Medulla oblongata (tissue), 1 donor: ENCODE results near the gene NTRK3.
"Not testable (repeated sequence)": the region's sequence is repeated elsewhere in the genome, so short reads cannot be mapped to it uniquely, and the experiment has no call there.

Source experiments
- DNase-seq: peaks from one replicate; pipeline ENCODE4 v3.0.0-alpha.2; 2015; ENCODE audit errors: extremely low spot score

Gene NTRK3

GRCh38 chr15:87887177-87887576, 369.4 kb downstream of the NTRK3 start:
- DNase-seq, result no peak

- DNase-seq, result no peak
Measured at GRCh38 chr15:87881026-87881425, 375.5 kb downstream of the NTRK3 start.

DNA sequence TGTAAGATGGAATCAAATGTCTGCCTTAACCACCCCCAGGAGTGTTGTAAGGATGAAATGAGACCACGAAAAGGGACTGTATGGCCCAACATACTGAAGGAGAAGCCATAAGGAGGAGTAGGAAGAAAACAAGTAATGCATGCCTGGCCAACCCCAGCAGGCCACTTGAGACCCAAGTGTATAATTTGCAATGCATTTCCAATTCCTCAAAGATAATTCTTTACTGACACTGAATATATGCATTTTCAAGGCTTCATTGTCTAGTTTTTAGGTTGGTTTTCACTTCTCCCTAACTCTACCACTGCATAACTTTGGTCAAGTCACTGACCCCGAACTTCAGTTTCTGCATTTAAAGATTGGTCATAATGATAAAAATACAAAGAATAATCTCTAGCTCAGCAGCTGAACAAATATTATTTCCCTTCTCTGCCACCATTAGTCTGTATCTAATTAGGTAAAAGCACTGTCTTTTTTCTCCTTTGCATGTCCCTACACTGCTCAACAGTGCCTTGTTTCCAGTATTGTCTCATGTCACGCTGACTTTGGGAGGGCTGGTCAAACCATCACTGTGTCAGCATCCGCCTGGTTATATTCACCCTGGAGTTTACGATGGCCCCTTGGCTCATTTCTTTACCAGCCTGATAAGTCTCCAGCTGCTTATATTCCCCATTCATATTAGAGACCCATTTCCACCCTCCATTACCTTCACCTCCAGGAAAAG, 378.6 kb downstream of the NTRK3 start:
- DNase-seq, result no peak

DNA sequence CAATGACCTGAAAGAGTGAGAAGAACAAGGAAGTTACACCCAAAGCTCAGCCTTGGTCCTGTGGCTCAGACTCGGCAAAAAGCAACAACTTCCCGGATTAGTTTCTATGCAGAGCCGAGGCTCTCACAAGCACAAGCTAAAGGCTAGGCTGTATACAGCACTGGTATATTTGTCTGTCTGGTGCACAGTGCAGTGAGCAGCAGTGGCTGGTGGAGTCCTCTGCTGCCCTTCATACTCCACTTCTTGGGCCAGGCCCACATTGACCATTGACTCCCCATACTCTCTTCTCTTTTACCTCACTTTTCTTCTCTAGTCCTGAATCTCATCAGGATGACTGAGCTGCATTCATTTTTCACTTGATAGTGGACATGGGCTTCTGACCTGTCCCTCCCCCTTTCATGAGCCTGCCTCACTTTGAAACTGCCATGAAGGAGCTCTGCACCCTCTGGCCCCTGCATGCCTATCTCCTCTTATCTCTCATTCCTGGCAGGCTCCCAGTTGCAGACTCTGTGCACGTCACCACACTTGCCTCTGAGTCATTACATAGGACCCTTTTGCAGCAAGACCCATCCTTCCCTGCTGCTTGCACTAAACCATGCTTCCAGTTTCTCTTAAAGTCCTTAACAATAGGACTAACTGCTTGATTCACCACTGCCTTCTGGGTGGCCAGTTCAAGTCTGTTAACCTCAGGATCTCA, 379.3 kb downstream of the NTRK3 start:
- no peak for DNase-seq

GRCh38 chr15:87874896-87875711, 381.4 kb downstream of the NTRK3 start:
- peak; percentile 77 for DNase-seq

DNA sequence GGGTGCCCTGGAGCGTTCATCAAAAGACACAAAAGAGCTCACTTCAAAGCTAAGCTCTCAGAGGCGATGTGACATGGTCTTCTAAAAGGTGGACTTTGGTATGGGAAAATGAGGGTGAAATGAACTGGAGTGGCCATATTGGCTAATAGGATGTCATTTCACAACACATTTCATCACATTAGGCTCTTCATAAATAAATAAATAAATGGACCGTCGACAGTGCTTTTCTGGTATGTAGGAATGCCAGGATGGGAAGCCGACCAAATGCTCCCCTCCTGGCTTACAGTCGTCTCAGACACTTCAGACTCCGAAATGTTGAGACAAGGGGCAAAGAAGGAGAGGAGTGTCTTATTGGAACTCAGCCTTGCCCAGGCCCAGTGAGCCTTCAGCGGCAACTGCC, 383.0 kb downstream of the NTRK3 start:
- no peak for DNase-seq

DNA sequence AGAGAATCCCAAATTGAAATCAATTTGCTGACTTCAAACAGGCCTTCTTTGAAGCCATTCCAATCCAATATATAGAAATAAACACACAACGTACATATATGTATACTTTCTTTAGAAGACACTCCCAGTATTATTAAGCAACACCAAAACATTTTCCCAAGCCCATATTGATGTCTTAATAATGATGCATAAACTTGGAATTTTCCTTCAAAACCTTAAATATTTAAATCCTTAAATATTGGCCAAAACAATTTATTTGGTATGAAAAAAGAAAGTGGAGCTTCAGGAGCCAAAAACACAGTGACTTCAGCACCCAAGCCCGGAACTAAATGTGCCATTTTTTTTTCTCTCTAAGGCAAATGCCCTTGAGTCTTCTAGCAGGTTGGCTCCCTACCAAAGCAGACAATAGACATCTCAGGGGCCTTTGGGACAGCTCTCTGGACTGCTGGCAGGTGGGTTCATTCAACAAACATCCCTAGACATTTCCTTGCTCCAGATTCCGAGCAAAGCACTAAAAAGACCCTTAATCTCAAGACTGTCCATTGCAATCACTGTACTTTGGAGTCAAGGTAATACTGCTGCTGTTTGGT, 384.7 kb downstream of the NTRK3 start:
- DNase-seq, result peak; percentile 62

DNA sequence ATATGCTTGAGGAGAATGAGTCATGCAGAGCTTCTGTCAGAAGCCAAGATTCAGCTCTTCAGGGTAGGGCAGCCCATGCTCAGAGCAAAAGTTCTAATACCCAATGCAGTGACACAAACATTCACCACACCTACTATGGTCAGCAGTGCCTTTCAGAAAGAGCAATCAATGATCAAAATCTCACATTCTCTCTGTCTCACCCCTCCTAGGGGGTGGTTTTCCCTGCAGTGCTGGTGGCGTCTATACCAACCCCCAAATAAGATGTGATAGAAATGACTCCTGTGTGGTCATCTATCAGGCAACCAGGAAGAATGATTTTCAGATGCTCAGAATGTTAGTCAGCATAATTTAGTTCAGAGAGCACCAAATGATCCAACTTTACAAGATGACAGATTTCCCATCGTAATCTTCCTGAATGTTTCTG, 385.3 kb downstream of the NTRK3 start:
- DNase-seq, result no peak

- DNase-seq, result no peak
Measured at GRCh38 chr15:87866961-87867360, 389.6 kb downstream of the NTRK3 start.

DNA sequence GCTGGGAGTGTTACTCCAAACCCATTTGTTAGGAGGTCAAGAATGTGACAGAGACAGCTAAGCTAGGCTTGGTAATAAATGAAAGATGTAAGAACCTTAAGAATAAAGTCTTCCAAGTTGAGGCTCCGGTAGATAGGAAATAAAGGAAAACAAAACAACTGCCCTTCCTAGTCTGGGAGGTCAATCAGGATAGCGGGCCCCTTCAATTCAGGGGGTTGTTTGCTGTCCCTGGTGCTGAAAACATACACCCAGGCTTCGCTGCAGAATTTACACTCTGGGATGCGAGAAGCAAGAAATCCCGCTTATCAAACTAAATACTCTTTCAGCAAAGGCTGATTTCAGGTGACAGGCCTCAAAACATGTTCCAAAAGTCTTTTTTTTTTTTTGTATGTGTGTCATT, 393.4 kb downstream of the NTRK3 start:
- DNase-seq, result no peak

DNA sequence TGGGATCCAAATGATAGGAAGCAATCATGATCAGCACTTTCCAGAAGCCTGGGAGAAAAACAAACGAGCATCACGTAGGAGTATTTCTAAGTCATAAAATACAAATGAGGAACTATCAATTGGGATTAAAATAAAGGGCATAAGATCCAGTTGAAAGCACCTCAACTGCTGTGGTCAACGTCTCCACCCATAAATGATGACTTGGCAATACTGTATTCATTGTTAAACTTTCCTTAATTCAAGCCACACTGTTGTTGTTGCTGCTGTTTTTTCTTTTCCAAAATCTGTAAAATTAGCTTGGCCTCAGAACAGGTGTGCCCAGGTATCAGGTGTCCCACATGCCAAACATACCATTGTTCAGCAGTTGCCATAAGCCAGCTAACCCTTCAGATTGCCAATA, 395.8 kb downstream of the NTRK3 start:
- DNase-seq, result no peak

DNA sequence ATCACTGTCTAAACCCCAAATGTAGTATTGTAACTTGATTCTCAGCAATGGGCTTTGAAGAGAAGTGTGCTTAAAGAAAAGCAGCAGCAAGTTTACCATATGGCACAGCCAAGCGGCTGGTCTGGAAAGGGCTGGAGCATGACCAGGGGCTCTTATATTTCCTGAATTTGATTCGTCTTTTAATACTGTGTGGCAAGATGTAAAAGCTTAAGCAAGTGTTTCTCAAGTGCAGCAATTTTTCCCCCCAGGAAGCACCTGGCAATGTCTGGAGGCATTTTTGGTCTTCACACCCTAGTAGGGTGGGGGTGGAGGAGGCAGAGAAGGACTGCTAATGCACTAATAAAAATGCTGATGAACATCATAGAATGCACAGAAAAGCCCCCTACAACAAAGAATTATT, 397.9 kb downstream of the NTRK3 start:
- DNase-seq, result no peak

DNA sequence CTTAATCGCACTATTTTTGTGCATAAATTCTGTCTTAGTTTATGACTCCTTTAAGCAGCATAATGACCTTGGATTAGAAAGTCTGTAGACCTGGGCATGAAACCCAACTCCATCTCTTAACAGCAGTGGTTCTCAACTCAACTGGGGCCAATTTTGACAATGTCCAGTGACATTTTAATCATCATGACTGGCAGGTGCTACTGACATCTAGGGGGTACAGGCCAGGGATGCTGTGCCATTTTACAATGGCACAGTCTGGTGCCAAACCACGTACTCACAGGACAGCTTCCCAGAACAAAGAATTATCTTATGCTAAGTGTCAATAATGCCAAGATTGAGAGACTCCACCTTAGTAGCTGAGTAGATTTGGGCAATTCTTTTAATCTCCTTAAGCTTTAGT, 405.0 kb downstream of the NTRK3 start:
- no peak for DNase-seq

GRCh38 chr15:87850916-87851315, 405.6 kb downstream of the NTRK3 start:
- DNase-seq, result no peak

GRCh38 chr15:87849181-87849580, 407.4 kb downstream of the NTRK3 start:
- DNase-seq, result no peak

DNA sequence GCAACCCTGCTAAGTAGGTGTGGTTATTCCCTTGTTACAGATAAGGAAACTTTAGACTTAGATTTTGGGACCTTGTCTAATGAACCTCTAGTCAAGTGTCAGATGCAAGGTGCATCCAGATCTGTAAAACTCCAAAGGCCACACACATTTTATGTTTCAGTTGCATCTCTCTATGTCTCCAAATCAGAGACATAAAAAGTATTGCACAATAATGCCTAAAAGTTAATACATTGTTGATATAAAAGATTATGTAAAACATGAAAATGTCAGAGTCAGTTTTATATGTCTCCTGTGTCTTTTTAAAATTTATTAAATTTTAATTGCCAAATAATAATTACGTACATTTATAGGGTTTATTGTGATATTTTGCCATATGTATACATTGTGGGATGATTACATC, 408.5 kb downstream of the NTRK3 start:
- no peak for DNase-seq

DNA sequence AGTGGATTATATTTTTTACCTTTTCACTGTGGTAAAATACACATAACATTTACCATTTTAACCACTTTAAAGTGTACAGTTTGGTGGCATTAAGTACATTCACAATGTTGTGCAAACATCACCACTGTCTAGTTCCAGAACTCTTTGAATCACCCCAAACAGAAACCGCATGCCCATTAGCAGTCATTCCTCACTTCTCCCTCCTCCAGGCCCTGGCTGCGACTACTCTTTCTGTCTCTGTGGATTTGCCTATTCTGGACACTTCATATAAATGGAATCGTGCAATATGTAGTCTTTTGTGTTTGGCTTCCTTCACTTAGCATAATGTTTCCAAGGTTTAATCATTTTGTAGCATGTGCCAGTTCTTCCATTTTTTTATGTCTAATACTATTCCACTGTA, 409.8 kb downstream of the NTRK3 start:
- no peak for DNase-seq

GRCh38 chr15:87843312-87843711, 413.2 kb downstream of the NTRK3 start:
- no peak for DNase-seq

DNA sequence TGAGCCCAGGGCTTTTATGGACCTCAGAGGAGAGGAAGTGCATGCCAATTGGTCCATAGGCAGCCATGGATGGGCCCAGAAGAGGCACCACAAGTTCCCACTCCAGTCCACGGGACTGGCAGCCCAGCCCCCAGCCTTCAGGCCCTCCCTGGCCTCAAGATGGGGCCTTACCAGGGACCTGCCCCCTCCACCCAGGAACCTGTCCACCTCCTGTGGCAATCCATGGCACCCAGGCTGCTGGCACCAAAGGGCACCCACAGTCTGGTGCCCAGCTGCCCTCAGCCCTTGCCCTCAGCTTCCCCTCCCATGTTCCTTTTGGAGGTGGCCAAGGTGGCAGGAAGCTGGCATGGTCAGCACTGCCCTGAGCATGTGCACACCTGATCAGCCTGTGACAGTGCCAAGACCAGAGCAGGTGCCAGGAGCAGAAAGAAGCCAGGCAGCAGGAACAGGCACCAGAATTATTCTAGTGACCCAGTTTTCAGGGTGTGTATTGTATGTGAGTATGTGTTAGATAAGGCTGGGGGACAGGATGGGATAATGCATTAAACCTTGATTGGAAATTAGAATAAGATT, 415.0 kb downstream of the NTRK3 start:
- no peak for DNase-seq

DNA sequence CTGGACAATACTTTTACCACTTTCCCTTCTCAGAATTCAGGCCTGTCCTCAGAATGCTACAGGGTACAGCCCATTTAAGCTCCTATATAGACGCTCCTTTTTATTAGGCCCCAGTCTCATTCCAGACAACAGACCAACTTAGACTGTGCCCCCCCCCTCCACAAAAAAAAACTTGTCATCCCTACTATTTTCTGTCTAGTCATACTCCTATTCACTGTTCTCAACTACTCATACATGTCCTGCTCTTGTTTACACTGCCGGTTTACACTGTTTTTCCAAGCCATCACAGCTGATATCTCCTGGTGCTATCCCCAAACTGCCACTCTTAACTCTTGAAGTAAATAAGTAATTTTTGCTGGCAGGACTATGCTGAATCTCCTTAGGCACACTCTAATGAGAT, 420.7 kb downstream of the NTRK3 start:
- DNase-seq, result not testable (repeated sequence)

- DNase-seq, result not testable (repeated sequence)
Measured at GRCh38 chr15:87833333-87833732, 423.2 kb downstream of the NTRK3 start.
